ENCODE measurements around the gene TOLLIP.
"Not testable (repeated sequence)": the region's sequence is repeated elsewhere in the genome, so short reads cannot be mapped to it uniquely, and the experiment has no call there.

Gene TOLLIP

DNA sequence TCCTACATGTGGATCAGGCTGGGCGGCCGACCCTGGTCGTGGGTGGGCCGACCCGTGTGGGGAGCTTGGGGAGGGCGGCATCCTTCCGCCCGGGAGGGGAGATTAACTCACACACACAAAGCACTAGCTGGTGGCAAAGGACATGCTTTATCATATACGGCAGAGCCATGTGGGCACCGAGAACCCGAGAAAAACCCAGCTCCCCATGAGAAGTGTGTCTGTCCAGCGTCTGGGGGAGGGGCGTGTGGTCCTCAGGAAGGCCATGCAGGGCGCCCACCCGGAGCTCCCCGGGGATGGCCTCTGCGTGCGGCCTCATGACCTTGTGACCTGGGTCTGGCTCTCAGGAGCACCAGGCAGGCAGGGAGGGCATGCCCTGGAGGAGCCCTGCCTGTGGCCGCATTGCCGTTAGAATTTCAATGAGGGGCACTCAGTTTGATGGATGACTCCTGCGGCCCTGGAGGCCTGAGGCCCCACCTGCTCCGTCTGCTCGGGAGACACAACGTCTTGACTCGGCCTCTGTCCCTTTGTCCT lies 39.4 kb upstream of the TOLLIP start:
- no peak overlapping the region for H3K4me3 ChIP-seq (ENCODE audit: low read depth, low read length)
- DNase-seq (ENCODE audit: low read depth) = no peak
- TF ChIP-seq, protein P1, sequence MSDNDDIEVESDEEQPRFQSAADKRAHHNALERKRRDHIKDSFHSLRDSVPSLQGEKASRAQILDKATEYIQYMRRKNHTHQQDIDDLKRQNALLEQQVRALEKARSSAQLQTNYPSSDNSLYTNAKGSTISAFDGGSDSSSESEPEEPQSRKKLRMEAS (IDR thresholded peaks at IDR 0.05; ENCODE audit: low read depth, low read length) = no peak
- TF ChIP-seq POLR2A (IDR thresholded peaks at IDR 0.05; ENCODE audit: extremely low read depth, insufficient read length) (no peak), MYC (IDR thresholded peaks at IDR 0.05; ENCODE audit: low read depth, low read length) (no peak)
- TF ChIP-seq, protein P2, sequence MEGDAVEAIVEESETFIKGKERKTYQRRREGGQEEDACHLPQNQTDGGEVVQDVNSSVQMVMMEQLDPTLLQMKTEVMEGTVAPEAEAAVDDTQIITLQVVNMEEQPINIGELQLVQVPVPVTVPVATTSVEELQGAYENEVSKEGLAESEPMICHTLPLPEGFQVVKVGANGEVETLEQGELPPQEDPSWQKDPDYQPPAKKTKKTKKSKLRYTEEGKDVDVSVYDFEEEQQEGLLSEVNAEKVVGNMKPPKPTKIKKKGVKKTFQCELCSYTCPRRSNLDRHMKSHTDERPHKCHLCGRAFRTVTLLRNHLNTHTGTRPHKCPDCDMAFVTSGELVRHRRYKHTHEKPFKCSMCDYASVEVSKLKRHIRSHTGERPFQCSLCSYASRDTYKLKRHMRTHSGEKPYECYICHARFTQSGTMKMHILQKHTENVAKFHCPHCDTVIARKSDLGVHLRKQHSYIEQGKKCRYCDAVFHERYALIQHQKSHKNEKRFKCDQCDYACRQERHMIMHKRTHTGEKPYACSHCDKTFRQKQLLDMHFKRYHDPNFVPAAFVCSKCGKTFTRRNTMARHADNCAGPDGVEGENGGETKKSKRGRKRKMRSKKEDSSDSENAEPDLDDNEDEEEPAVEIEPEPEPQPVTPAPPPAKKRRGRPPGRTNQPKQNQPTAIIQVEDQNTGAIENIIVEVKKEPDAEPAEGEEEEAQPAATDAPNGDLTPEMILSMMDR (IDR thresholded peaks at IDR 0.05; ENCODE audit: low read depth, low read length) = no peak

DNA sequence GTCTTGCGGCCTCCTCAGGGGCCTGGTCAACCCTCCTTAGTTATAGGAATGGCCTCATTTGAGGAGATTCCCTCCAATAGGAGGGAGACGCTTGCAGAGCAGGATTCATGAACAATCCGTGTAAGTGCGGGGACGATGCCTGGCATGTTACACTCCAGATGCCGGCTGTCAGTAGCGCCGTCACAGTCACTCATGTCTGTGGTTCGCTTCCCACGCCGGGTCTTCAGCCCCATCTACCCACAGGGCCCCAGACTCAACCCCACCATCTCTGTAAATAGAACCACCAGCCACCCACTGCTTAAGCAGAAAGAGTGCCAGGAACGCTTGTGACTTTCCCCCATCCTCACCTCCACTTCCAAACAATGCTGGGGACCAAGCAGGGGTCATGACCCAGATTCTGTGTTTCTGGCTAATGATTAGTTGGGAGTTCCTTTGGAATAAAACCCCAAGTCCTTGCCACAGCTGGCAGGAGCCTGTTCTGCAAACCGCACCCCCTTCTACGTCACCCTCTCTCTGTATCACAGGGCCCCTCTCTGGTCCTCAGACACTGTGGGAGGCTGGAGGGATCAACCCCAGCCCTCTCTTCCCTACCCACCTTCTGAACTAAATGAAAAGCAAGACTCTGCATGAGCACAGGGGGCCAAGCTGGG lies 38.8 kb upstream of the TOLLIP start:
- TF ChIP-seq, protein P1 (IDR thresholded peaks at IDR 0.05; ENCODE audit: low read depth, low read length) = no peak
- TF ChIP-seq MYC (IDR thresholded peaks at IDR 0.05; ENCODE audit: low read depth, low read length) (no peak), POLR2A (IDR thresholded peaks at IDR 0.05; ENCODE audit: extremely low read depth, insufficient read length) (no peak)
- TF ChIP-seq, protein P2 (IDR thresholded peaks at IDR 0.05; ENCODE audit: low read depth, low read length) = no peak
- no peak overlapping the region for H3K4me3 ChIP-seq (ENCODE audit: low read depth, low read length)
- DNase-seq (ENCODE audit: low read depth) = no peak

DNA sequence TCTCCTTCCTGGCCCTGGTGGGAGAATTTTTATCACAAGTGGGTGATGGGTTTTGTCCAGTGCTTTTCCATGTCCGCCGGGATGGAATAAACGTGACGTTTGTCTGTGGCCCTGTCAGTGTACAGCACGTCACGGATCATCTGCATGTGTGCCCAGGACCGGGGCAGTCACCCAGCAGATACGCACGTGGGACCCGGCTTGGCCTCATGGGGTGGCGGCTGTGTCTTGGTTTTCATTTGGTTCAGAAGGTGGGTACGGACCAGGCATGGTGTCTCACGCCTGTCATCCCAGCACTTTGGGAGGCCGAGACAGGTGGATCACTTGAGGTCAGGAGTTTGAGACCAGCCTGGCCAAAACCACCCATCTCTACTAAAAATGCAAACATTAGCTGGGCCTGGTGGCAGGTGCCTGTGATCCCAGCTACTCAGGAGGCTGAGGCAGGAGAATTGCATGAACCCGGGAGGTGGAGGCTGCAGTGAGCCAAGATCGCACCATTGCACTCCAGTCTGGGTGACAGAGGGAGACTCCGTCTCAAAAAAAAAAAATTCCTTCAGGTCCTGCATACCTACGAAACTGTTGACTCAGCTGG lies 38.1 kb upstream of the TOLLIP start:
- not testable (repeated sequence) for H3K4me3 ChIP-seq (ENCODE audit: low read depth, low read length); DNase-seq (ENCODE audit: low read depth)

DNA sequence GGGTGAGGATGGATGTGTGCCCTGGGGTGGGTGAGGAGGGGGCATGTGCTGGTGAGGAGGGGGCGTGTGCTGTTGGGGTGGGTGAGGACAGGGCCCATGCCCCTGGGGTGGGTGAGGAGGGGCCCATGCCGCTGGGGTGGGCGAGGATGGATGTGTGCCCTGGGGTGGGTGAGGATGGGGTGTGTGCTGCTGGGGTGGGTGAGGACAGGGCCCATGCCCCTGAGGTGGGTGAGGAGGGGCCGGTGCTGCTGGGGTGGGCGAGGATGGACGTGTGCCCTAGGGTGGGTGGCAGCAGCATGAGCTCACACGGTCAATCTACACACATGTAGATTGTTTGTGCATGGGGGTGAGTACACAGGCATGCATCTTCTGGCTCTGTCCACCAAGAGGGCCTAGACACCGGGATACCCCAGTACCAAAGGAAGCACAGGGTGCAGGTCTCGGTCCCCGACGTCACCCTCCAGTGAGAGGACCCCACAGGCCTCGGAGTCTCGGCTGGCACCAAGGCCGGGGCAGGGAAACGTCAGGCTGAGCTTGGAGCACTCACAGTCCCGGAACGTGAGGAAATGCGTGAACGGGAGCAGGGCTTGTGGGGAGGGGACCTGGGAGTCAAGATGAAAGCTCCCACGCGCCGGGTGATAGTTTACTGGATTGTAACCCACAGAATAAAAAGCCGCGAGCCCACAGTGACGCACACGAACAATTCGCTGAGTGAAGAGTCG lies 37.4 kb upstream of the TOLLIP start:
- no peak overlapping the region for H3K4me3 ChIP-seq (ENCODE audit: low read depth, low read length)
- DNase-seq (ENCODE audit: low read depth) = no peak
- TF ChIP-seq MYC (IDR thresholded peaks at IDR 0.05; ENCODE audit: low read depth, low read length) (no peak), POLR2A (IDR thresholded peaks at IDR 0.05; ENCODE audit: extremely low read depth, insufficient read length) (no peak)
- TF ChIP-seq, protein P1 (IDR thresholded peaks at IDR 0.05; ENCODE audit: low read depth, low read length) = no peak
- TF ChIP-seq, protein P2 (IDR thresholded peaks at IDR 0.05; ENCODE audit: low read depth, low read length) = no peak

DNA sequence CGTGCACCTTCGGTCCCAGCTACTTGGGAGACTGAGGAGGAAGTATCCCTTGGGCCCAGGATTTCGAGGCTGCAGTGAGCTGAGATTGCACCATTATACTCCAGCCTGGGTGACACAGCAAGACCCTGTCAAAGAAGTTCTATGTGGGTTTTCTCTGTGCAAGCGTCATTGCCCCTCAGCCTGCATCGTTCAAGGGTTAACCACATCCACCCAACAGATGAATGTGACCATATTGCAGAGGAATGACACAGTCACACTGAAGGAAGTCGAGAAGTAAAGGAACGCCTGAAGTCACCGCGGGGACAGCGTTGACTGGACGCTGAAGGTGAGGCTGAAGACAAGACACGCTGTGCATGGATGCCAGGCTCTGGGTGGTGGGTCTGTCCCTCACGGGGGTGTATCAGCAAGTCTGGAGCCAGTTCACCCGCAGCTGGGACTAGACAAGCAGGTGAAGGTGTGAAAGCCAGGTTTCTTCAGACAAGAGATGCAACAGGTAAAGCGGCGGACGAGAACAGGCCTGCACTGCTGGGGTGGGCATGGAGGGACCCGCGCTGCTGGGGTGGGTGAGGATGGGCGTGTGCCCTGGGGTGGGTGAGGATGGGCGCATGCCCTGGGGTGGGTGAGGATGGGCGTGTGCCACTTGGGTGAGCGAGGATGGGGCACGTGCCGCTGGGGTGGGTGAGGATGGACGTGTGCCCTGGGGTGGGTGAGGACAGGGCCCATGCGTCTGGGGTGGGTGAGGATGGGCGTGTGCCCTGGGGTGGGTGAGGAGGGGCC lies 36.5 kb upstream of the TOLLIP start:
- TF ChIP-seq MYC (IDR thresholded peaks at IDR 0.05; ENCODE audit: low read depth, low read length) (no peak), POLR2A (IDR thresholded peaks at IDR 0.05; ENCODE audit: extremely low read depth, insufficient read length) (no peak)
- TF ChIP-seq, protein P2 (IDR thresholded peaks at IDR 0.05; ENCODE audit: low read depth, low read length) = no peak
- TF ChIP-seq, protein P1 (IDR thresholded peaks at IDR 0.05; ENCODE audit: low read depth, low read length) = no peak
- peak; percentile 75 for DNase-seq (ENCODE audit: low read depth)
- H3K4me3 ChIP-seq (ENCODE audit: low read depth, low read length) = no peak overlapping the region
